ENCODE results near the gene CORIN.

- TF ChIP-seq CTCF (IDR thresholded peaks at IDR 0.05): no peak
- no peak for TF ChIP-seq POLR2AphosphoS5 (IDR thresholded peaks at IDR 0.05)
These were observed 566 bp downstream of the CORIN start for GRCh38 chr4:47837094-47837907.

Data from breast epithelium (tissue), 3 donors.